ENCODE data around the gene KCNMA1.

Gene KCNMA1

DNA sequence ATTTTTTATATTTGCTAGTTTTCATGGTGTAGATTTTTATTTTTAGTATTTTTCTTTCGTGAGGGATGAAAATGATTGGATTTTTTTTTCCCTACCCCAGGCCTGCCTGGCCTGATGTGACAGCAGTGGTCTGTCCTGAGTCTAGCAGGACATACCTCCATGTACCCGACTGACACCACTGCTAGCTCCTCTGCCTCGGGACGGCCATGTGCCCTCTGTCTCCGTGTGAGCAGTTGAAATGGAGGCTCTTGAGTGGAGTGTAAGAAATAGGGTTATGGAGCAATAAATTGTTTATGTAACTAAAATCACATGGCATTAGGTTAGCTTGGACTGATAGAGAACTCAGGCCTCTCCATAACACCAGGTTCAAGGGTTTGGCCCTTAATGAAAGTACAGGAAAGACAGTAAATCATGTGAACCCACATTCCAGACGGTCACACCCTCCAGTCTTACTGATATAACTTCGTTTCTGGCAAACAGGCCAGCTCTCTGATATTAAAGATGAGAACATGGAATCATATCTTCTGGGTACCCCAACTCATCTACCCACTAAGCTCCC lies 734.1 kb downstream of the KCNMA1 start:
- H3K36me3 Mint-ChIP-seq (ENCODE audit: low read depth) = no peaks in the 10 kb centered on the region
- H3K27ac Mint-ChIP-seq = no peak overlapping the region
- H3K4me3 Mint-ChIP-seq = no peak overlapping the region
- no peaks in the 10 kb centered on the region for H3K27me3 Mint-ChIP-seq (ENCODE audit: low read depth)
- no peaks in the 10 kb centered on the region for H3K9me3 Mint-ChIP-seq
- H3K4me1 Mint-ChIP-seq (ENCODE audit: low read depth) = no peaks in the 10 kb centered on the region

DNA sequence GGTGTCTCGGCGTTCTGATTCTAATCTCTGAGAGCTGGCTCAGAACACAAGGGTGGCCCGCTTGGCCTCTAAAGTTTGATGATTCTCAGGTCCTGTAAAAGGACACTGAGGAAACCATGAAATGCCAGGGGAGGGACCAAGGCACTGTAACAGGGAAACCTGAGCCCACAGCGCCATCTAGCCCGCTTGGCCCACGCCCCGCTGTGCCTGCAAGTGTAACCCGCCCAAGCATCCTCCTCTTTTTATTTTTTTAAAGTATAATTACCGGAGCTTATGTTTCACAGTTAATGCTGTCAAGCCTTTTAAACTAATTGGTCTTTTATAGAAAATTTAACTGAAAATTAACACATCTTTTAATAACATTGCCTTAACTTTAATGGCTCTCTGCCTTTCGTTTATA lies 734.7 kb downstream of the KCNMA1 start:
- no peaks in the 10 kb centered on the region for H3K27me3 Mint-ChIP-seq (ENCODE audit: low read depth)
- no peak overlapping the region for H3K4me3 Mint-ChIP-seq
- H3K36me3 Mint-ChIP-seq (ENCODE audit: low read depth) = no peaks in the 10 kb centered on the region
- H3K27ac Mint-ChIP-seq = no peak overlapping the region
- no peaks in the 10 kb centered on the region for H3K4me1 Mint-ChIP-seq (ENCODE audit: low read depth)
- no peaks in the 10 kb centered on the region for H3K9me3 Mint-ChIP-seq

DNA sequence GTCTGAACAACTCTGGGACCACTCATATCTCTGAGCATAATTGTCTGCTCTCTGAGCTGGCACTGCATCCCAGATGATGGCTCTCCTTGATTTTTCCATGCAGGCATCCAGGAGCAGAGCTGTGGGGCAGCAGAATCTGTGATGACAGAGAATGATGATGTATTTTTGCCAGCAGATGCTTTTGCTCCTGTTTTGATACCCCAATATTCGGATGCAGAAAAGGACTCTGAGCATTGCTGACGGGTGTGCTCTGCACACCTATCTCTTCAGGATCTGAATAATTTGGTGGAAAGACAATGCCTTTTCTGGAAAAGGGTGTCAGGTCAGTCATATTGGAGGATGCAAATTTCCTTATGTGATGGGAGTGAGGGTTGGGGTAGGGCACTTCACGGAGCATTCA lies 735.9 kb downstream of the KCNMA1 start:
- Mint-ChIP-seq H3K27me3 (ENCODE audit: low read depth) (no peaks in the 10 kb centered on the region), H3K4me3 (no peak overlapping the region), H3K4me1 (ENCODE audit: low read depth) (no peaks in the 10 kb centered on the region), H3K27ac (no peak overlapping the region), H3K9me3 (no peaks in the 10 kb centered on the region), H3K36me3 (ENCODE audit: low read depth) (no peaks in the 10 kb centered on the region)

DNA sequence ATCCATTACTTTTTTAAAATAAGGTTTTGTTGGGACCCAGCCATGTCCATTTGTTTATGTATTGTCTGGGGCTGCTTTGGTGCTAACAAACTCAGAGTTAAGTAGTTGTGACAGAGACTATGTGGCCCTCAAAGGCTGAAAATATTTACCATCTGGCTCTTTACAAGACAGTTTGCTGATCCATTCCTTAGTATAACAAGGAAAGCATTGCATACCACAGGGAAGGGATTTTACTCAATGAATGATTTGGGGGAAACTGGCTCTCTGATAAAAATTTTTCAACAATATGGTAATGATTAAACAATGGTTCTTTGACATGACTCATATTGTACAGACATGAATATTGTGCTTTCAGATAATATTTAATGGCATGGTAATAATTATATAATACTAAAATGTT lies 738.1 kb downstream of the KCNMA1 start:
- Mint-ChIP-seq H3K27ac (no peak overlapping the region), H3K36me3 (ENCODE audit: low read depth) (no peaks in the 10 kb centered on the region), H3K9me3 (peaks cover 6% of the 10 kb centered on the region), H3K4me3 (no peak overlapping the region), H3K27me3 (ENCODE audit: low read depth) (no peaks in the 10 kb centered on the region), H3K4me1 (ENCODE audit: low read depth) (no peaks in the 10 kb centered on the region)

DNA sequence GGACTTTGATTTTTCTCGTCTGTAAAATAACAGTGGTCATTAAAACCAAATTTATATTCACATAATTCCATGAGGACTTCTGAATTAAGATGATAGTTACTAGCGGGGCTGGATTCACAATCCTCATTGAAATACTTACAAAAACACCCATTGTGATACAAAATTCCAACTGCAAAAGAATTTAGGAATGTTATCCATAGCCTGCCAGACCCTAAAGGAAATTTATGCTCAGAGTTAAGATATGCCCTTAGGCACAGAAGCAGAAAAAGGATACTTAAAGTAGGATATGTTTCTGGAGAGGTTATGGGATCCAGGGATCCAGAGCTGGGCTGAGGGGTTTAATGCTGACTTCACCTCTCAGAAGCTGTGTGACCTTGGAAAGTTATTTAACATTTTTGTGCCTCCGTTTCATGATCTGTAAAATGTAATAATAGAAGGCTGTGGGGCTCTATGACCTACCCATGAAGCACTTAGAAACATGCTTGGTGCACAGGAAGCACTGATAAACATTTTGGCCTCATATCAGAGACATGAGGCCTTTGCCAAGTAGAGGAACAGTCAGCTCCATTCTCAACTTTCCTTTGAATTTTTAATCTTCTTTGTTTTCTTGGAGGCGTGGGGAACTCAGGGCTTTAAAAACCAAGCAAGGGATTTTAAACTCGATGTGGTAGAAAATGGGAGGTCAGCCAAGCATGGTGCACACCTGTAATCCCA lies 744.7 kb downstream of the KCNMA1 start:
- Mint-ChIP-seq H3K27me3 (ENCODE audit: low read depth) (no peaks in the 10 kb centered on the region), H3K4me3 (no peak overlapping the region), H3K36me3 (ENCODE audit: low read depth) (no peaks in the 10 kb centered on the region), H3K4me1 (ENCODE audit: low read depth) (no peaks in the 10 kb centered on the region), H3K9me3 (peaks cover 6% of the 10 kb centered on the region), H3K27ac (no peak overlapping the region)

DNA sequence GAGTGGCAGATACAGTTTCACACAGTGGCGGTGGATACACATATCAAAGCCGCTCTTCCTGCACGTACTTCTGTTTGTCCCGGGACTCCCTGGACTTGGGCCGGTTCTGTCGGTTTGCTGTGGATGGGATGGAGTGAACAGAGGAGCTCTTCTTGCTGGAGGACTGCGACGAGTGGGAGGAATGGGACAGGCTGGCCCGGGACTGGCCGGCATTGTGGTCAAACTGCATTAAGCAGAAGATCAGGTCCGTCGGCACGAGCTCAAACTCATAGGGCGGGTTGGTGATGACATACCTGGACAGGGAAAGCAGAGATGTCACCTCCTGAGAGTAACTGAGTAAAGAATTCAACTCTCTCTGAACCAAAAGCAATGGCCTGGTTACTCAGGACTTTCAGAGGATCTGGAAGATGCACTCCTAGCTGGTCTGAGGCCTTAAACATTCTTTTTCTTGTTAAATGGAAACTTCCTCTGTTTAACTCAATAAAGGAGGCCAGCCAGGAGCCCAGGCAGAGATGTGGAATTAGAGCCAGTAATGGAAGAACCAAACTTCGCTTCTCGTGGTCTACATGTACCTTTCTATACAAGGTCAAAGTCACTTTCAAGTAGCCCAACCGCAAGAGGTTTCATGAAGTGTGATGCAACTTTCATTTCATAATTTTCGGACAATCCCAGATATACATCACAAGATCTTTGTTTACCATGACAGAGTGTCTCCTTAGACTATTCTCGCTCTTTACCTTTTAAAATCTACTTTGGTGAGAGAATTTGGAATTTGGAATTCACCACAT lies 750.2 kb downstream of the KCNMA1 start:
- Mint-ChIP-seq H3K9me3 (no peaks in the 10 kb centered on the region), H3K4me3 (no peak overlapping the region), H3K36me3 (ENCODE audit: low read depth) (no peaks in the 10 kb centered on the region), H3K4me1 (ENCODE audit: low read depth) (peaks cover 2% of the 10 kb centered on the region), H3K27ac (no peak overlapping the region), H3K27me3 (ENCODE audit: low read depth) (no peaks in the 10 kb centered on the region)

DNA sequence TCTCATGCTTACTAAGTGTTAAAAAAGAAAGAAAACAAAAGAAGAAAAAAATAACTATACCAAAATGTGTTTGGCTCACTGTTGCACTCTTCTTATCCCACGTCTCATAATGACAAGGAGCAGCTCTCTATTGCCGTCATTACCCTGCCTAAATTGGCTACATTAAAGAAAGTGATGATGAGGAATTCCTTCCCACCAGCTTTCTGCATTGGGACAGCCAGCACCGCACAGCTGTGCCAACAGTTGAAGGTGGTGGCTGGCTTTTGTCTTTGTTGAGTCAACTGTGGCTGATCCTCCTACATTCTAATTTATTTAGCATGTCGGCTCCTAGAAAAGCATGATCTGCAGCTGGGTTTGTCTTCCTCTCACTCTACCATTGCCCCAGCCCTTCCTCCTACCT lies 751.8 kb downstream of the KCNMA1 start:
- Mint-ChIP-seq H3K27ac (no peak overlapping the region), H3K27me3 (ENCODE audit: low read depth) (no peaks in the 10 kb centered on the region), H3K4me1 (ENCODE audit: low read depth) (peaks cover 3% of the 10 kb centered on the region), H3K9me3 (no peaks in the 10 kb centered on the region), H3K4me3 (no peak overlapping the region), H3K36me3 (ENCODE audit: low read depth) (no peaks in the 10 kb centered on the region)

DNA sequence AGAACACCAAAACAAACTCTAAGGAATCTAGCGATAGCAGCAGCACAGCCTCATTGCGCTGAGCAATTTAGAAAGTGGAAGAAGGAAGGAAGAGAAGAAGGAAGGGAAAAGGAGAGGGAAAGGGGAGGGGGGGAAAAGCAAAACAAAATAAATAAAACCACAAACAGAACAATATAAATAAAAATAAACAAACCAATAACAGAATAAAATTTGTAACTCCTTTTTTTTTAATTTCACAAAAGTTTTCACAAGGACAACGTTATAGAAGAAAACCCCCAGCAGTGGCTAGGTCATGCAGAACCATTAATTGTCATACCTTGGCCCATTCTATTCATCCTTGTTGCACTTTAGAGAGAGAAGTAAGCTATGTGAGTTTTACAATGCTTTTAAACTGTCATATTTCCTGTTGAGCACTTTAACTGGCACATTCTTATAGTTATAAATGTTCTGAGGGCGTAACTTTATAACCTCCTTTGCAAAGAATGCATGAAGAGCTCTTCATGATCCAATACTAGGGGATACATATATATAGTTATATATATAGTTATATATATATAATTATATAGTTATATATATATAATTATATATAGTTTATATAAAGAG lies 752.8 kb downstream of the KCNMA1 start:
- no peaks in the 10 kb centered on the region for H3K9me3 Mint-ChIP-seq
- no peaks in the 10 kb centered on the region for H3K27me3 Mint-ChIP-seq (ENCODE audit: low read depth)
- H3K4me1 Mint-ChIP-seq (ENCODE audit: low read depth) = peaks cover 3% of the 10 kb centered on the region
- no peaks in the 10 kb centered on the region for H3K36me3 Mint-ChIP-seq (ENCODE audit: low read depth)
- no peak overlapping the region for H3K4me3 Mint-ChIP-seq
- H3K27ac Mint-ChIP-seq = no peak overlapping the region

DNA sequence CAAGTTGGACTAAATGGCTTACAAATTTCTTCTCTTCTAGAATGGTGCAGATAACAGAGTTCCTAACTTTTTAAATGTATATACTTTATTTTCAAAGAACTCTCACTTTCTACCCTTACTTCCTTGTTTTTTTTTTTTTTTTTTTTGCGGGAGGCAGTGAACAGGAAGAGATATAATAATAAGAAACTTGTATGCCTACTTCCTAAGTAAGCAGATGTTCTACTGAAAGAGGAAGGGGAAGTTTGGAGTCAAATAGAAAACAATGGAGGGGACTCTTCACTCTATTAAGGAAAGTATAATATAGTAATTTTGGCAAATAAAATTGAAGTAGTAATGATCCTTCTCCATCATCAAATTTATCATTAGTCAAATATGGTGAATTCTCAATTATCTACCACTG lies 754.0 kb downstream of the KCNMA1 start:
- Mint-ChIP-seq H3K36me3 (ENCODE audit: low read depth) (no peaks in the 10 kb centered on the region), H3K4me3 (no peak overlapping the region), H3K27me3 (ENCODE audit: low read depth) (no peaks in the 10 kb centered on the region), H3K9me3 (no peaks in the 10 kb centered on the region), H3K4me1 (ENCODE audit: low read depth) (peaks cover 3% of the 10 kb centered on the region), H3K27ac (no peak overlapping the region)

DNA sequence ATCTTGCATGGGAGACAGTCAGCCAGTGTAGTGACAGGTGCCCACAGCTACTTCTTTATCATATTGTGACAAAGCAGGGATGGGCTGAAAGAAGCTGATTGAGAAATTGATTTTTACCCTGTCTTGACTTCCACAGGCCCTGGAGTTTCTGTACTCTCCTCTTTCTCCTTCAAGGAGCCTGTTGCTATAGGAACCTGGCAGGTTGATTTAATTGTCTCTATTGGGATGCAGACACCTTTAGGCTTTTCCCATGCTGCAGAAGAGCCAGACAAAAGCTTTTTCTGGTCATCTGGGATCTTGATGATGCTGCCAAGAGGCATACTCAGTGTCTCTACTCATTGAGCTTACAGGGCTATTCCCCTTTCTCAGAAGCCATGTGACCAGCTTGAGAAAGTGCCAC lies 754.8 kb downstream of the KCNMA1 start:
- peaks cover 3% of the 10 kb centered on the region for H3K4me1 Mint-ChIP-seq (ENCODE audit: low read depth)
- H3K9me3 Mint-ChIP-seq = no peaks in the 10 kb centered on the region
- no peak overlapping the region for H3K4me3 Mint-ChIP-seq
- no peak overlapping the region for H3K27ac Mint-ChIP-seq
- H3K27me3 Mint-ChIP-seq (ENCODE audit: low read depth) = no peaks in the 10 kb centered on the region
- no peaks in the 10 kb centered on the region for H3K36me3 Mint-ChIP-seq (ENCODE audit: low read depth)

DNA sequence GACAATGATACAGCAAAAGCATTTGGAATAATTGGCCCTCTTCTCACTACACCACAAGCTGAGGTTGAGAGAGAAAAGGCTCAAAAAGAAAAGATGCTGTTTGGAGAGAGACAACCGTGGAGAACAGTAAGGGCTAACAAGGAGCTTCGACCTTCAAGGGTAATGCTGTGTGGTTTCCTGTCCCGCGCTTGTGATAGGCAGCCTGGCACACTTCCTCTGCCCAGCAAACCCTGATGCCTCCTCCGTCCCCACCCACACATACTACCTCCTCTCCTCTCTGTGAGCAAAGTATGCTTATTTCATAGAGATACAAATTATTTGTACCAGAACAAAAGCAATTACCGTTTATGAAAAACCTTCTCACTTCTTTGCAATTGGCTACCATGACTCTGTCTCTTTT lies 755.4 kb downstream of the KCNMA1 start:
- peaks cover 3% of the 10 kb centered on the region for H3K4me1 Mint-ChIP-seq (ENCODE audit: low read depth)

DNA sequence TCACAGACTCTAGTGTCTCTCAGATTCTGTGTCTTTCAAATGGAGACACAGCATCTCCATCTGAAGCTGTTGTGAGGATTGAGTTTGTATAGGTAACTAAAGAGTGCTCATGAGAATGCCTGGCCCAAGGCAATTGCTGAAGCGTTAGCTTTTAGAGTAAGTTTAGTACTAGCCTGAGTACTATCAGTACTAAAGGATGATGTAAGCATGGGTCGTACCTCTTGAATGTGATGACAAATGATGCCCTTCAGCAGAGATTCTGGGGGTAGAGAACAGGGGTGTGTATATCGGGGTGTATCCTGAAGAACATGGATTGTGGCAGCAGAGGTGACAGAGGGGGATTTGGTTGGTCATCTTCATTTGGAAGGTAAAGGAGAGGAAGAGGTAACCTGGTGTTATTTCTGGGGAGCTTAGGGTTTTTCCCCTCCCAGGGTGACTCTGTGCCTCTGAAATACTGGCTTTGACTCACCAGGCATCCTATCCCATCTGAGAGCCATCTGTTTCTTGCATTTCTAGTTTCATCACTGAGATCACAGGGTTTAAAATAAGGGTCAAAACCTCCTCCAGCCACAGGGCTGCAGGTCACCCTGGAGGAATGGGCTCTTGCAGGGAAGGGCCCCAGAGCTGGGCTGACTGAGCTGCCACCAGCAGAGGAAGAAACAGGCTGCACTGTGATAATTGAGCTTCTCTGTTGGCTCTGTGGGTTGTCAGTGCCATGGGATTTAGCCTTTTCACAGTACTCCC lies 756.0 kb downstream of the KCNMA1 start:
- no peak overlapping the region for H3K4me3 Mint-ChIP-seq
- no peaks in the 10 kb centered on the region for H3K36me3 Mint-ChIP-seq (ENCODE audit: low read depth)
- peaks cover 3% of the 10 kb centered on the region for H3K4me1 Mint-ChIP-seq (ENCODE audit: low read depth)
- no peaks in the 10 kb centered on the region for H3K27me3 Mint-ChIP-seq (ENCODE audit: low read depth)
- H3K27ac Mint-ChIP-seq = no peak overlapping the region
- no peaks in the 10 kb centered on the region for H3K9me3 Mint-ChIP-seq

More for the DNA sequence above, 755.4 kb downstream of the KCNMA1 start:
- H3K9me3 Mint-ChIP-seq = no peaks in the 10 kb centered on the region
- no peak overlapping the region for H3K4me3 Mint-ChIP-seq
- no peaks in the 10 kb centered on the region for H3K27me3 Mint-ChIP-seq (ENCODE audit: low read depth)
- no peak overlapping the region for H3K27ac Mint-ChIP-seq
- no peaks in the 10 kb centered on the region for H3K36me3 Mint-ChIP-seq (ENCODE audit: low read depth)

DNA sequence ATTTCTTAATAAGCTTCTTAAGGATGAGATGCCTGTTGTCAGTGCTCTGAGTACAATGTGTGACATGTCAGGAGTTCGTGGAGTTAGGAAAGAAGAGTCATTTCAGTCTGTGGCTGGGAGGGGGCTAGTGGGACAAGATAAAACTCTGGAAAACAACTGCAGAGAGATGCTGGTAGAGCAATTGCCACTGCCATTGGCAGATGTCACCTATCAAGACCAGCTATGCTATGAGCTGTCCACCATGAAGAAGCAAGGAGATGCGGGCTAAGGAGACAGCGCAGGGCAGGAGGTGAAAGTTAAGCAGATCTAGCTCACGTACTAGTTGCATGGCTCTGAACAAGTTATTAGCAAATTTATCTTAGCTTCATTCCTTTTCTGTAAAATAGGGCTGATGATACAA lies 756.7 kb downstream of the KCNMA1 start:
- no peaks in the 10 kb centered on the region for H3K27me3 Mint-ChIP-seq (ENCODE audit: low read depth)
- peaks cover 3% of the 10 kb centered on the region for H3K4me1 Mint-ChIP-seq (ENCODE audit: low read depth)
- H3K36me3 Mint-ChIP-seq (ENCODE audit: low read depth) = no peaks in the 10 kb centered on the region
- no peak overlapping the region for H3K4me3 Mint-ChIP-seq
- no peak overlapping the region for H3K27ac Mint-ChIP-seq
- H3K9me3 Mint-ChIP-seq = no peaks in the 10 kb centered on the region

DNA sequence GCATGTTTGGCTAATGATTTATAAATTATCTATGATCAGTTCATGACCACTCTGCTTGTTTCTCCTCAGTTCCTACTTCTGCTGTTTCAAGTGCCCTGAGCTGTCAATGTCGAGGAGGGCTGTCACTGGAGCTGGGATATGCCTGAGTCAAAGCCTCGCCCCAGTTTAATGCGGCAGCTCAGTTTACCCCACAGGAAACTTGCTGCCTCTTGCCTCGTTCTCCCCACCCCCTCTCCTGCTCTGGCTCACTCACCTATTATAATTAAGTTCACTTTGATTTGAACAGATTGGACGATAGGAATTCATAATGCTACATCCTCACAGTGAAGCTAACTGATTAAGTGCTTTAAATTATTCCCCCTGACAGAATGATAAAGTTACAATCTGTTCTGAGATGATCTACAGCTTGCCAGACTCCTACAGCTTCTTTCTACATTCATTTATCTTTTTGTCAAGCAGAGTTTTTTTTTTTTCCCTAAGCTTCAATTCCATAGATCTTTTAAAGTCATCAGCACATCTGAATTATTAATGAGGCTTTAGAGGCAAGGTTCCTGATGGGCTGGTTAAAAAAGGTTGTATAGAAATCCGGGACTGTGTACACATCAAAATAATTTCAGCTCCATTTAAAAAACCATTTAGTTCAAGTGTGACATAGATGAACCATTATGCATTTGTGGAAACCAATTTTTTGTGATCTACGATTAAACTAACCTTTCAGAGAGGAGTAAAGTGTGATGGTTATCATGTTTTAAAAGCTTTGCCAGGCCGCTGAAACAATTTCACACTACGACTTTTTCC lies 758.3 kb downstream of the KCNMA1 start:
- Mint-ChIP-seq H3K9me3 (no peaks in the 10 kb centered on the region), H3K36me3 (ENCODE audit: low read depth) (no peaks in the 10 kb centered on the region), H3K4me3 (no peak overlapping the region), H3K27ac (no peak overlapping the region), H3K27me3 (ENCODE audit: low read depth) (no peaks in the 10 kb centered on the region), H3K4me1 (ENCODE audit: low read depth) (peaks cover 3% of the 10 kb centered on the region)

Data from T-helper 1 cell treated with Interleukin-12 subunit alpha and Interleukin-12 subunit beta and Interleukin-4 antibody, amounts not matched to agents 30 μg/mL and 1 μg/mL, for 36 hours (primary cell).